Midbrain (tissue), 1 donor: ENCODE measurements around the gene MXRA8.
"Not testable (repeated sequence)": the region's sequence is repeated elsewhere in the genome, so short reads cannot be mapped to it uniquely, and the experiment has no call there.

Experiments used
- DNase-seq: peaks from one replicate; lab custom pipeline; 2025; lab: John Stamatoyannopoulos, UW

Gene MXRA8

GRCh38 chr1:1393014-1393413 is 34.7 kb upstream of the MXRA8 start:
- no peak for DNase-seq

GRCh38 chr1:1391225-1391624 is 32.9 kb upstream of the MXRA8 start:
- no peak for DNase-seq

DNA sequence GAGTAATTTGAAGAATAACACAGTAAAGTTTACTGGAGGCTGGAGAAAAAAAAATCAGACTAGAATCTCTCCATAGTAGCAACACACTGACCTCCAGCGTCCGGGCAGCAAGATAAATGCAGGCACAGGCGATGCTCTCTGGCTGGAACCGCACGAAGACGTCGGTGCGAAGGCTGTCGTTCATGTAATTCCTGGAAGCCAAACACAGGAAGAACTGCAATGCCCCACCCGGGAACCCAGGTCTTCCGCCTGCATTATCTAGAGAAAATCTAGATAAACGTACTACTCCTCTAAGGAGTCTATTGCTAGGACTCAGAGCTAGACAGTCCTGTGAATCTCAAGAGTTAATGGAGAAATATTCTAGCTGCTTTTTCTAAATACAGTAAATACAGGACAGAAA is 32.3 kb upstream of the MXRA8 start:
- no peak for DNase-seq

- no peak for DNase-seq
Measured at GRCh38 chr1:1388078-1388472, 29.7 kb upstream of the MXRA8 start.

DNA sequence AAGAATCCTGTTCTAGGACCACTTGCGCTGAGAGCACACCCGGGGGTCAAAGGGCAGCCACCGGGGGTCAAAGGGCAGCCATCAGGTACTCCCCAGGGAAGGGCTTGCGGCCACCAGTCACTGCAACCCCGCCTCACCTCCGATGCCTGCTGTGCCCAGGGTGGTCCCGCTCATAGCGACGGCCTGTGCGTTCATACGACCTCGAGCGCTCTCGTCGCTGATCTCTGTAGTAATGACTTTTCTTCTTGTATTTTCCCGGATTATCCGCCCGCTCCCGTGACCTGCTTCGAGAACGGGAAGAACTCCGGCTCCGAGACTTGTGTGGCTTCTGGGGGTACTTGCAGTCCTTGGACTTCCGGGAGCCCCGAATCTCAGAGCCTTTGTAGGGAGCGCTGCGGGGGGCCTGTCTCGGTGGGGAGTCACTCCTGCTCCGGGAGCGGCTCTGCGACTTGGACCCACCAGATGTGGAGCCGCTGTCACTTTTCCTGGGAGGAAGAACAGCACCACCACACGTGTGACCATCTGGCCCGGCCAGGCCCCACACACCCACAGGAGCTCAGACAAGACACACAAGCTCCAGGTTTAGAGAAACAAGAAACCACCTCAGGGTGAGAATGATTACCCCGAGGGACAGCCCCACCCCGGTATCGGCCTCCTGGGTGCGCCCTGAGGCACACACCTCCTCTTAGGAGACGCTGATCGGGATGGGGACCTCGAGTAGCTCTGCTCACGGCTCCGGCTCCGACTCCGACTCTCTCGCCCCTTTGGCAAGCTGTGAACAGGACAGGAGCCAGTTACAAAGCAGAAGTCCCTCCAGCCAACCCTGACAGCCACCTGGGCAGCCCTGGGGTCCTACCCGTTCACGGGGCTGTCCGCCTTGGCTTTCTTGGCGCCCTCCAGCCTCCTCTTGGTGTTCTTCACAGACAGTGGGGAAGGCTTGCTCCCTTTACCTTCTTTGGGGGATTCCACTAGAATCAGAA is 29.0 kb upstream of the MXRA8 start:
- no peak for DNase-seq

DNA sequence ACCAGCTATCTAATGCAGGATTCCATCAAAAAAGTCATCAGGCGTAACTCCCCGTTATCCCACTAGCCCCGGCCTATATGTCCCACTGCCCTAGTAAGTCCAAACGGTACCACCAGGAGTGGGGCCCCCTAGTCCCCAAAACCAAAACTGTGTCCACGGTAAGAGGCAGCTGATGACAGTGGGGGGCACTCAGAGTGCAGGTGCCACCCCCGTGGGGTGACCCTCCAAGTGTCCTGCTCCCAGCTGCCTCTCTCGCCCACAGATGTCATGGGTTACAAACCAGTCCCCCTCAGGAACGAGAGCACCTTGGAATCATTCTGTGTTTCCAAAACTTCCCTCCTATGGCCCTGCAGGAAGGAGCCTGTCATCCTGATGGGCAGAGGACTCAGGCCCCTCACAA is 27.6 kb upstream of the MXRA8 start:
- no peak for DNase-seq

GRCh38 chr1:1385339-1385738 is 27.0 kb upstream of the MXRA8 start:
- DNase-seq = not testable (repeated sequence)

DNA sequence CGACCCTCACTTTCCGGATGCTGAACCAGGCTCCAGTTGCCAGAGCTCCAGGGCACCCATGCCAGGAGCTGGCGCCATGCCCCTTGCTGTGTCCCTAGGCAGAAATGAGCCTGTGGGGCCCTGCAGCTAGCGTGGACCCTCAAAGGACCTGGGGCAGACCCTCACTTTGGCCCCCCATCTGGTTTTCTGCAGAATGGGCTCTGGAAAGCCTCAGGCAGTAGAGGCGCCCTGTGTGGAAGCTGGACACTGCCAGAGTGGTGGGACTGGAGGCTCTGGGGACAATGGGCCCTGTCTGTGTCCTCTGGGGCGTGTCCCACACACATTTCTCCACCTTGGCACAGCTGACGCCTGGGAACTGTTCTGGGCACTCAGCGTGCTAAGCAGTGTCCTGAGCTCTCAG is 22.9 kb upstream of the MXRA8 start:
- DNase-seq = no peak

- no peak for DNase-seq
Measured at GRCh38 chr1:1380860-1381259, 22.5 kb upstream of the MXRA8 start.

DNA sequence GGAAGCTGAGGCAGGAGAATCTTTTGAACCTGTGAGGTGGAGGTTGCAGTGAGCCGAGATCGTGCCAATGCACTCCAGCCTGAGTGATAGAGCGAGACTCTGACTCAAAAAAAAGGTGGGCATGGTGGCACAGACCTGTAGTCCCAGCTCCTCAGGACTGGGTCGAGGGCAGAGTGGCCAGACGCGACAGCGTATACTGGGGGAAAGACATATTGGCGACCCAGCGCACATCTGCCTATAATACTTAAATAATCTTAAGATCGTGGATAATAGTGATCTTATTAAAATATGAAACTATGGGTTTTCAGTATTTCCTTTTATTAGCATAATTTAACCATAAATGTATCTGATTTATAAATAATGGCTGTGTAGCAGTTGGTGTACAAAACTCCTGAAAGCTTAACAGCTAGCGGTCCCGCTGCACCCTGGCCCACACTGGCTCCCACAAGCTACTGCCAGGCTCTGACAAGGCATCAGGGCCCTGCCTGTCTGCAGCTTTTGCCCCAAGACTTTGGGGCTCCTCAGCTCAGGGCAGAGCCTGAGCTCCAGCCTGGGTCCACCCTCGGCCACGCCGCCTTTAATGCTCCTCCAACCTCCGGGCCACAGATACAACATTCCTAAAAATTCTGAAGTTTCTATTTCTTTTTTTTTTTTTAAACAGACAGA is 19.3 kb upstream of the MXRA8 start:
- DNase-seq = no peak

DNA sequence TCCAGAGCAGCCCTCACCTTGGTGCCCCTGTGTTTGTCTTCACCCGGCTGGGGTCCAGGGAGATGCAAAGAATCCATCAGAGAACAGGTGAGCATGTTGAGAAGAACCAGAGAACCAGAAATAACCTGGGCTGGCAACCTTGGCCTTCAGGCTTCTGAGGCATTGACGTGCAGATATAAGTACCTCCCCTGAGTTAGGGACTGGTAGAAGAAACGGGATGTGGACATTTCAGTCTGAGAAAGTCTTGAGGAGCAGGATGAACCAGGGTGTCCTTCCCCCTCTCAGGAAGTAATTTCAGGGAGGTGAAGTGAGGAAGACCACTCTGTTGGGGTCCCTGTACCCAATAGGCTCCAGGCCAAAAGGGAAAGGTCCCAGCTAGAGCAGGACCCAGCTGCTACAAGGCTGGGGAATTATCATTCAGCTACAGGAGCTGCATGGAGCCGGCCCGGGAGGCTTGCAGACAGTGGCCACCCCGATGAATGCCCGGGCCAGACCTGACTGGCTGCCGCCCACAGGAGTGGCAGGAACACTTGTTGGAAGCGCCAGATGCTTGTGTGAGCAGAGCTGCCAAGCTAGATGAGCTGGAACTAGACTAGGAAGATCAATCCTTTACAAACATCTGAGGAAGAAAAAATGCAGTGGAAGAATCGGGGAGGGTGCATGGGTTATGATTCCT is 18.3 kb upstream of the MXRA8 start:
- DNase-seq = no peak

GRCh38 chr1:1374929-1375662 is 16.7 kb upstream of the MXRA8 start, which contains the start of gene AURKAIP1:
Gene AURKAIP1, minus strand, starts transcription at chr1:1375207. Its CDS starts 451 bp downstream, at chr1:1374756.
- peak; percentile 100 for DNase-seq

- DNase-seq = no peak
Measured at GRCh38 chr1:1374589-1374928, 16.2 kb upstream of the MXRA8 start.

DNA sequence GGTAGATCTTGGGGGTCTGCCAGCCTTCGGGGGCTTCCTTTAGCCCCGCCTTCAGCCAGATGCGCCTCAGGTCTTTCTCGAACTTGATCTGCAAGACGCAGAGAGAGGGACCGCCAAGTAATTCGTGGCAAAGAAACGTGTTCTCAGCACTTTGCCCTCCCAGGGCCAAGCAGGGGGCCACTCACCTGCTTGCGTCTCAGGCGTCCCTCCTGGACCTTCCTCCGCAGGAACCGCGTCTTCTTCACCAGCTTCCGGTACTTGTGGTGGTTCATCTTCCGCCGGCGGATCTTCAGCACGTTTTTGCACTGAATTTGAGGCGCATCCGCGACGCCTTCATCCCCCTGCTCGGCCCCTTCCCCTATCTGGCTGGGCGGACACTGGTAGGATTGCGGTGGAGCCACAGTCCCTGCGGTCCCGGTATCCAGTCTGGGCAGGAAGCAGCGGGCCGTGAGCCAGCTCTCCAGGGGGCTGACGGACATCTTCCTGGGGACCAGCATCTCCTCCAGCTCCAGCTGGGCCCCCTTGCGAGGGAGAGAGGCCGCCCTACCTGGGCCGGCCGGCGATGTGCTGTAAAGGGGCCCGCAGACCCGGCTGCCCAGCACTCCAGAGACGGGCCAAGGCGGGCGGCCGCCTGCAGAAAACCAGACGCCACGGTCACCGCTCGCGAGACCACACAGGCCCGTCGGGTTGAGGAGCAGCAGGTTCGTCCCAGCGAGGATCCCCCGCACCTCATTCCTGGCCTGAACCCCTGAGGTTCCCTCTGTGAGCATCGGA is 15.6 kb upstream of the MXRA8 start:
- DNase-seq = no peak

DNA sequence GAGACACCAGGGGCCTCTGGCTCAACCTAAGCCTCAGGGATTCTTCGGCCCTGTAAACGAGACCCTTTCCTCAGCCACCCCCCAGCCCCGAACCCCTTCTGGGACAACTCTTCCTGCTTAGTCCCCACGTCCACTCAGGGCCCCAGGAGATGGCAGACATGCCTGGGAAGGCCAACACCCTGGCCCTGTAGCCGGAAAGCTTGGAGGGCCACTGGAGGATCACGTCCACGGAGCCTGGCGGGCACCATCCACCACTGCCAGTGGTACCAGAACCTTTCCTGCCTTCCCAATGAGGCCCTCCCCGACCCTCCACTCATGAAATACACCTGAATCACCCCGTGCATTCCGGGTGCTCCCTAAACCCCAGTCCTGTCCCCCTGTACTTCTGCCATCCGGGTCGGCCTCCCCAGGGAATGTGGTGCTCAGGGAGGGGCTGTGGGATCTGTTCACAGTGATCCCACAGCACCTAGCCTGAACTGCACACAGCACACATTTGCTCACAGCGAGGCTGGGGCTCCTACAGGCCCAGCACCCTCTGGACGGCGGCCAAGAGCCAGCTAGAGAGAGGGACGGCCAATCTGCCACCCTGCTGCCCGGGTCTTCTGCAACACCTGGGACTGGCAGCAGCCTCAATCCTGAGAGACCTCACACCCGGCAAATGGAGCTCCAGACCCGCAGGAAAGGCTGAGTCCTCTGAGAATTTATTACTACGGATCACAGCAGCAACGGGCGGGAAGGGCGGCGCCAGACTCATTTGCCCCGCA is 14.9 kb upstream of the MXRA8 start:
- no peak for DNase-seq

DNA sequence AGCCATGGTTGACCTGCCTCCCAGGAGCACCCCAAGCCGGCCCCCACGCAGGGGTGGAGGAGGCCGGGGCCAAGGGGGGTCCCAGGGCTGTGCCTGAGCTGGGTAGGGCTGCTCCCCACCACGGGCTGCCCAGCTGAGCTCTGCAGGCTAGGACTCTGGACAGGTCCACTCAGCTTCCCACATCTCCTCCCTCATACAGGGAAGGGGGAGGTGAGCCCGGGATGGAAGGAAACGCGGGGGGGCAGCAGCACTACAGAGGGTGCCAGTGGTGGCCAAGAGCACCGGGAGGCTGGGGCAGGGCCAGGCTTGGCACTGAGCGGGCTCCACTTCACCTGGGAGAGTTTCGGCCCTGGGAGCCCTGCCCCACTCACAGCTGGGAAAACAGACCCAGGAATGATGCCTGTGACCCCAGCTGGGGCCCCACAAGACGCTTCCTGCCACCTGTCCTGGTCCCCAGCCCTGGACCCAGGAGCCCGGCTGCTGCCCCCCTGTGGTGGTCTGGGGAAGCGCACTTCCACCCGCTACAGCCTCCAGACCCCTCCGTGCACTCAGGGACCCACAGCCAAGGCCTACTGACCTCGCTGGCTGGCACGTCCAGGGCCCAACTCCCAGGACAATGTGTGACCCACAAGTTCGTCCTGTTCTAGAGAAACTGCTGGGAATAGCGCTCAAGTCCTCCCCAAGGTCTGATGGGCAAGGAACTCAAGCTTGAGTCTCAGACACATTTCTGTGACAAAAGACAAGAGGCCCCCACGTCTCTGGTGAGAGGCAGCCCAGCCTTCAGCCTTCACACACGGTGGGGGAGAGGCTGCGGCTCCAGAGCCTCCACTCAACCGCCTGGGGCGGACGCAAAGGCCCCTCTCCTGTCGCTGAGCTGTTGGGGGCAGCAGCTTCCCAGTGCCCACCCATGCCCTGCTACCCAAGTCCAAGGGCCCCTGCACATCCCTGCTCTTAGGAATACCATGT is 13.7 kb upstream of the MXRA8 start:
- DNase-seq = no peak

DNA sequence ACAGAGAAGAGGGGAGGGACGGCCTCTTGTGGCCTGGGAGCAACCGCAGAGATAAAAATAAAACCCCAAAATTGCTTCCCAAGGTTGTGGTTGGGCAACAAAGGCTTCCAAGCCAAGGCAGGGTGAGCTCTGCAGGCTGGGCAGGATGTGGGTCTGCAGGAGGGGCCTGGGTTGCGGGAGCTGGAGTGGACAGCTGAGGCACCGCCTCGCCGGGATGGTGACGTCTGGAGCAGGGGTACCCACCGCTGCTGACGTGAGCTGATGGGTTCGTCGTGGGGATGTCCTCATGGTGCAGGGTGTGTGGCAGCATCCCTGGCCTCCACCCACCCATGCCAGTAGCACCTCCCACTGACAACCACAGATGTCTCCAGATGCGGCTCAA is 13.0 kb upstream of the MXRA8 start:
- DNase-seq = no peak

DNA sequence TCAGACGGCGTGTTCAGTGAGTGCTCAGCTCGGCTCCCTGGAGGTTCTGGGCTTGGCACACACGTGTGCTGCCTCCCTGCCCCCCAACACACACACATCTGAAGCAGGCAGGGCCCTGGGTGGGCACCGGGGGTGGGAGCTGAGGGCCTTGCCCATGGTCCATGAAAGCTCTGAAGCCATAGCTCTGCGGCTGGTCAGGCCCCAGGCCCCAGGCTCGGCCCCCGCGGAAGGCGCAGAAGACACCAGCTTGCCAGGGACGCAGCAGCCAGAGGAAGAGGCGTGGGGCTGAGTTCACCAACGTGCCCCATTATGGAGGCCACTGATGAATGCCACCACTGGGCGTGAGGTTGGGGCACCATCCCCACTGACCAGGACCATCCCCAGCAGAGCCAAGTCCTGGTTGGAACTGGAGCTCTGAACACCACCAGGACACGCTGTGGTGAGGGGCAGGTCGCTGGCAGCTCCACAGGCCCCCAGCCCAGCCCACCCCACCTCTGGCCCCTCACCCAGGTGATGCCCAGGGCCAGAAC is 12.5 kb upstream of the MXRA8 start:
- no peak for DNase-seq

DNA sequence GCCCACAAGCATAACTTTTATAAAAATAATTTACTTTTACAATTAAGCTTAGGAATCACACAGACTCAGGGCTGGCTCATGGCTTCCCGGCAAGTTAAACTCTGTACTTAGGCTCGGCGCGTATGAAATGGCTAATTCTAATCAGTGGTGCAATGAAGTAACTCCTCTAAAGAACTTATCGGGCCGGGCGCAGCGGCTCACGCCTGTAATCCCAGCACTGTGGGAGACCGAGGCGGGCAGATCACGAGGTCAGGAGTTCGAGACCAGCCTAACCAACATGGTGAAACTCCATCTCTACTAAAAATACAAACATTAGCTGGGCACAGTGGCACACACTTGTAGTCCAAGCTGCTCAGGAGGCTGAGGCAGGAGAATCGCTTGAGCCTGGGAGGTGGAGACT is 11.7 kb upstream of the MXRA8 start:
- not testable (repeated sequence) for DNase-seq
